DND-41 (cell line): Measurements from ENCODE around the gene FRMD3.

Experiments
- ATAC-seq: fragments of 200-7000 bp; cut with Tn5 transposase; 3 replicates; pipeline ENCODE4 v1.9.1; 2021; ENCODE audit warnings: low read depth; ENCODE audit not compliant: insufficient read depth
- DNase-seq: peaks from one replicate; pipeline ENCODE4 v3.0.0-alpha.2; 2020
- H2AFZ ChIP-seq: 2 replicates; pipeline ENCODE4 v1.6.0; 2012; ENCODE audit warnings: low read depth, low read length
- H3K27ac ChIP-seq: 2 replicates; pipeline ENCODE4 v1.5.1; 2012; ENCODE audit warnings: low read length, inconsistent platforms
- H3K27me3 ChIP-seq: fragments of 200-600 bp; sonication (generic); 2 replicates; pipeline ENCODE4 v1.6.0; 2012; ENCODE audit warnings: low read length, mild to moderate bottlenecking, inconsistent platforms; ENCODE audit not compliant: insufficient read depth, poor library complexity
- H3K36me3 ChIP-seq: 2 replicates; pipeline ENCODE4 v1.5.1; 2012; ENCODE audit warnings: low read length, inconsistent platforms; ENCODE audit not compliant: insufficient read depth
- H3K4me1 ChIP-seq: 2 replicates; pipeline ENCODE4 v1.5.1; 2012; ENCODE audit warnings: mild to moderate bottlenecking, low read length; ENCODE audit not compliant: insufficient read depth
- H3K4me2 ChIP-seq: 2 replicates; pipeline ENCODE4 v1.6.0; 2012; ENCODE audit warnings: mild to moderate bottlenecking, moderate library complexity, low read length, inconsistent platforms; ENCODE audit not compliant: insufficient read depth
- H3K4me3 ChIP-seq, 2 experiments: fragments of 200-600 bp in 1 of 2; shearing (Covaris generic) in 1 of 2; 2 replicates each; pipeline ENCODE4 v1.5.1; 2012 to 2016; ENCODE audit warnings: inconsistent platforms in 2 of 2, low read length in 2 of 2, mild to moderate bottlenecking in 2 of 2, low read depth in 1 of 2, moderate library complexity in 1 of 2
- H3K79me2 ChIP-seq: 2 replicates; pipeline ENCODE4 v1.6.0; 2012; ENCODE audit warnings: low read length, inconsistent platforms; ENCODE audit not compliant: insufficient read depth
- H3K9ac ChIP-seq: 2 replicates; pipeline ENCODE4 v1.6.0; 2012; ENCODE audit warnings: low read depth, mild to moderate bottlenecking, inconsistent platforms, low read length, moderate library complexity
- H3K9me3 ChIP-seq: 2 replicates; pipeline ENCODE4 v1.5.1; 2012; ENCODE audit warnings: low read length, moderate library complexity, mild to moderate bottlenecking, inconsistent platforms; ENCODE audit not compliant: insufficient read depth, severe bottlenecking
- H4K20me1 ChIP-seq: 2 replicates; pipeline ENCODE4 v1.6.0; 2012; ENCODE audit warnings: low read length; ENCODE audit not compliant: insufficient read depth
- EZH2 ChIP-seq: IDR thresholded peaks from 3 replicates; pipeline ENCODE4 v1.6.1; 2012; ENCODE audit warnings: borderline replicate concordance, low read depth, mild to moderate bottlenecking, moderate library complexity, low read length, inconsistent platforms; ENCODE audit not compliant: severe bottlenecking
- TF ChIP-seq, protein P1 (sequence below): IDR thresholded peaks from 2 replicates; pipeline ENCODE4 v1.5.1; 2012; ENCODE audit warnings: borderline replicate concordance, low read length, moderate library complexity, mild to moderate bottlenecking; ENCODE audit not compliant: poor library complexity, severe bottlenecking; ENCODE audit errors: extremely low read depth

The FRMD3 gene

DNA sequence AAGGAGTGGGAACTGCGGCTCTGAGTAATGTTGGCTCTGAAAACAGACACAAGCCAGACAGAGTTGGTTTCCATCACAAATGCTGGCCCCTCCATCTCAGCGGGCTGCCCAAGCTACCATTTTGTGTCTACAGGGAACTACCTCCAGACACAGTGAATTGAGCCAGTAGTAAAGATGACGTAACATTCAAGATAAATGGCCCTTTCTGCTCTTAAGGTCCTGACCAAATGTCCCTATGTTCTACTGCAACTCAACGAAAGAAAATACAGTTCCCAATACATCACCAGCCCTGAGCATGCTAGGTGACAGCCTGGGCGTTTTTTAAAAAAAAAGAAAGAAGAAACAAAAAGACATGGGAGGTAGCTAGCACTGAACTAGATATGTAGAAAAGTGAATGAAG lies 247.5 kb downstream of the FRMD3 start:
- Histone ChIP-seq H4K20me1 (no peaks in the 10 kb centered on the region), H3K9me3 (no peaks in the 10 kb centered on the region), H3K36me3 (no peaks in the 10 kb centered on the region), H3K27me3 (no peaks in the 10 kb centered on the region), H2AFZ (no peak overlapping the region), H3K79me2 (no peaks in the 10 kb centered on the region), H3K4me3 (no peak overlapping the region), H3K9ac (no peak overlapping the region), H3K4me1 (no peaks in the 10 kb centered on the region), H3K27ac (no peak overlapping the region), H3K4me2 (no peak overlapping the region)
- no peak for ATAC-seq
- DNase-seq: no peak
- no peak for TF ChIP-seq EZH2
- TF ChIP-seq, protein P1, sequence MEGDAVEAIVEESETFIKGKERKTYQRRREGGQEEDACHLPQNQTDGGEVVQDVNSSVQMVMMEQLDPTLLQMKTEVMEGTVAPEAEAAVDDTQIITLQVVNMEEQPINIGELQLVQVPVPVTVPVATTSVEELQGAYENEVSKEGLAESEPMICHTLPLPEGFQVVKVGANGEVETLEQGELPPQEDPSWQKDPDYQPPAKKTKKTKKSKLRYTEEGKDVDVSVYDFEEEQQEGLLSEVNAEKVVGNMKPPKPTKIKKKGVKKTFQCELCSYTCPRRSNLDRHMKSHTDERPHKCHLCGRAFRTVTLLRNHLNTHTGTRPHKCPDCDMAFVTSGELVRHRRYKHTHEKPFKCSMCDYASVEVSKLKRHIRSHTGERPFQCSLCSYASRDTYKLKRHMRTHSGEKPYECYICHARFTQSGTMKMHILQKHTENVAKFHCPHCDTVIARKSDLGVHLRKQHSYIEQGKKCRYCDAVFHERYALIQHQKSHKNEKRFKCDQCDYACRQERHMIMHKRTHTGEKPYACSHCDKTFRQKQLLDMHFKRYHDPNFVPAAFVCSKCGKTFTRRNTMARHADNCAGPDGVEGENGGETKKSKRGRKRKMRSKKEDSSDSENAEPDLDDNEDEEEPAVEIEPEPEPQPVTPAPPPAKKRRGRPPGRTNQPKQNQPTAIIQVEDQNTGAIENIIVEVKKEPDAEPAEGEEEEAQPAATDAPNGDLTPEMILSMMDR: no peak

DNA sequence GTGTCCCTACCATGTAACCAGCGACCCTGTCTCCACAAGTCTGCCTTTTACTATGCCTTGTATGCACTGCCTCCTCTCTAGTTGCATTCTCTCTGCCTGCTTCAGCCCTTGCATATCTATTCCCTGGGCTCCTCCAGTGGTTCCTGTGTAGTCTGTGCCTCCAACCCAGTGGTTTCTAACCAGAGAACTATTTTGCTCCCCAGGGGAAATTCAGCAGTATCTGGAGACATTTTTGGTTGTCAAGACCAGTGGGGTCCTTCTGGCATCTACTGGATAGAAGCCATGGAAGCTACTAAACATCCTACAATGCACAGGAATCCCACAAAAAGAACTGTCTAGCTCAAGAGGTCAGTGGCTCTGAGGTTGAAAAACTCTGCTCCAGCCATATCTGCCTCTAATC lies 251.2 kb downstream of the FRMD3 start:
- ATAC-seq: no peak
- no peaks in the 10 kb centered on the region for H3K36me3 ChIP-seq
- no peak for DNase-seq

DNA sequence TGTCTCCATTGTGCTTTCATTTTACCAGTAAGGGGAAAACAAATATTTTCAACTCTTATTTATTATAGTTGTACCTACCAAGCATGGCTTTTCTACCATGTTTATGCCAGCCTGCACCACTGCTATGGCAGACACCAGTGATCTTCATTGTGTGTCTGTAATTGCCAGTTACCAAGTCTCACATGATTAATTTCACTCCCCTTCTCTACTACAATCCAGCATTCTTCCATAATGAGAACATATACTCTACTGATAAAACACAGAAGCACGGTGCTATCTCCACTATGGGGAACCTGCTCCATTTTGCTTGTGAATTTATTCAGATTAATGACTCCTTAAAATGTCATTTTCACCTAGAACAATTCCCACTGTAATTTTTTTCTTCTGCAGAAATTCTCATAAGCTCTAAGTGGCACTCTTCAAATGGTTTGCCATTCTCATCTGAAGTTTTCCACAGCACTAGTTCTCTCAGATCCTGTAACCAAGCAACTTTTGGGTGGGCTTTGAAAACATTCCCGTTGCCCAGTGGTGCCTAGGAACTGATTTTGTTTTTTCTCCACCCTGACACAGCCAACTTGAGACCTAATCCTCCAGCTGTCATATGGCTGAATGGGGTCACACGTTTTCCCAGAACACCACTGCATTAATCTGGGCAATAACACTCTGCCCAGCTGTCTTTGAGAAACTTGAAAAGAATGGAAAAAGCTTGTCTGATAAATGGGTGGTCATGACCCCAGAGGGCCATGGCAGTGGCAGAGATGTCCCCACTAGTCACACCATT lies 252.6 kb downstream of the FRMD3 start:
- H3K27ac ChIP-seq: no peak overlapping the region
- H3K4me3 ChIP-seq: no peak overlapping the region
- DNase-seq (no peak), ATAC-seq (no peak)
- no peak for TF ChIP-seq EZH2
- TF ChIP-seq, protein P1: no peak
- H2AFZ ChIP-seq: no peak overlapping the region
- H3K79me2 ChIP-seq: no peaks in the 10 kb centered on the region
- H3K4me1 ChIP-seq: no peaks in the 10 kb centered on the region
- no peaks in the 10 kb centered on the region for H3K36me3 ChIP-seq
- H3K27me3 ChIP-seq: no peaks in the 10 kb centered on the region
- no peak overlapping the region for H3K4me2 ChIP-seq
- no peak overlapping the region for H3K9ac ChIP-seq
- H4K20me1 ChIP-seq: no peaks in the 10 kb centered on the region
- H3K9me3 ChIP-seq: no peaks in the 10 kb centered on the region

More for the DNA sequence above, 251.2 kb downstream of the FRMD3 start:
- Histone ChIP-seq H3K27ac (no peak overlapping the region), H3K4me1 (no peaks in the 10 kb centered on the region), H3K4me2 (no peak overlapping the region), H3K9ac (no peak overlapping the region), H2AFZ (no peak overlapping the region), H4K20me1 (no peaks in the 10 kb centered on the region), H3K9me3 (no peaks in the 10 kb centered on the region), H3K79me2 (no peaks in the 10 kb centered on the region), H3K27me3 (no peaks in the 10 kb centered on the region), H3K4me3 (no peak overlapping the region)
- TF ChIP-seq, protein P1: no peak
- no peak for TF ChIP-seq EZH2

DNA sequence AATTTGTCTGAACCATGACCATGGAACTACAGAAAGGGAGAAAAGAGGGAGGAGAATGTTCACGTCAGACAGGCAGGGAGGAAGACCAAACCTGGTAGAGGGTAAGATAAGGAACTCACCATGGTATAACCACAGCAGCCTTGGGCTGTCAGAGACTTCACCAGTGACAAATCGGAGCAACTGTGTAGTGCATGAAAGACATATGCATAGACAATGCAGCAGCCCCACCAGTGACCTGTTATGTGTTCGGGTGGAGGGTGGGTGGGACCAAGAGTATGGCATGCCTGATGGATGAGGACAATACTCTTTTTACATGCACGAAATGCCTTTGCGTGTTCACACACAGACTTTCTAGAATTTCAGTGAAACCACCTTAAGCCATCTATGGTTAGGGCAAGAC lies 253.5 kb downstream of the FRMD3 start:
- no peaks in the 10 kb centered on the region for H4K20me1 ChIP-seq
- no peak overlapping the region for H3K9ac ChIP-seq
- no peaks in the 10 kb centered on the region for H3K4me1 ChIP-seq
- TF ChIP-seq, protein P1: no peak
- TF ChIP-seq EZH2: no peak
- no peaks in the 10 kb centered on the region for H3K79me2 ChIP-seq
- no peaks in the 10 kb centered on the region for H3K9me3 ChIP-seq
- no peak overlapping the region for H3K4me2 ChIP-seq
- DNase-seq (no peak), ATAC-seq (no peak)
- H3K36me3 ChIP-seq: no peaks in the 10 kb centered on the region
- H3K27me3 ChIP-seq: no peaks in the 10 kb centered on the region
- no peak overlapping the region for H3K27ac ChIP-seq
- H3K4me3 ChIP-seq: no peak overlapping the region
- H2AFZ ChIP-seq: no peak overlapping the region
